Stimulated activated CD8-positive, alpha-beta memory T cell treated with anti-CD3 and anti-CD28 coated beads, Interleukin-7, amount 100 ng/mL, for 4 hours (primary cell): ENCODE results near the gene ZBTB32.

ENCODE experiments used
- DNase-seq, 2 donors: peaks; one replicate each; pipeline ENCODE4 v3.0.0-alpha.2; 2020; ENCODE audit warnings: low read depth in 2 of 2

ZBTB32 gene

DNA sequence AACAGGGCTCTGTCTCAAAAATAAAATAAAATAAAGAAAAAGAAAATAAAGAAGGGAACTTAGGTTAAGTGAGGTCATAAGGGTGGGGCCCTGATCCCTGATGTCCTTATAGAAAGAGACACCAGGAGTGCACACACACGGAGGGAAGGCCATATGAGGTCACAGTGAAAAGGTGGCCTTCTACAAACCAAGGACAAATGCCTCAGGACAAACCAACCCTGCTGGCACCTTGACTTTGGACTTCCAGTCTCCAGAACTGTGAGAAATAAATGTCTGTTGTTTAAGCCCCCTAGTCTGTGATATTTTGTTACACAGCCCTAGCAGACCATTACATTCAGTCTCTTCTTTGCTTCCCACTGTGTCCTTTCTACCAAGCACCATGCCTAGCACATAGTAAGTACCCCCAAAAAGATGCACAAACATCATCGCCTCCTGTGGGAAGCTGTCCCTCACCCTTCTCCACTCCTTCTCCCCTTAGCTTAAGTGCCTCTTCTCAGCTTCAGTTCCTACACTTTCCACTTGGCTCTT is 8.4 kb upstream of the ZBTB32 start:
- no peak for DNase-seq

DNA sequence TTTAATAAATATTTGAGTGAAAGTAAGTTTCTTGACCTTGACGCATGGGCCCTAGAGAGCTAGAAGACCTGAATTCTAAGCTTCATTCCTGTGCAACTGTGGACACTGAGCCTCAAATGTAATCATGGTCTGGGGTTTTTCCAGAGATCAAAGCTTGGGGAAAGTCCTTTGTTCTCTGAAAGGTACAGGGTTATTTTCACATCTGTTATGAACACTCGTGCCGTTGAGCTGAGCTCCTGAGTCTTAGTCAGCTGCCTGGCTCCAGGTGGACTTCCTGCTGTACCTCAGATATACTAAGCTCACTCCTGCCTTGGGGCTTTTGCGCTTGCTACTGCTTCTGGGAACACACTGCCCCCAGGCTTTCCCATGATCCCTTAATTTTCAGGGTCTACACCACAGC is 7.5 kb upstream of the ZBTB32 start:
- no peak for DNase-seq

GRCh38 chr19:35702223-35703012 is 1.9 kb upstream of the ZBTB32 start:
- peak; percentile 90 to 93 for DNase-seq

DNA sequence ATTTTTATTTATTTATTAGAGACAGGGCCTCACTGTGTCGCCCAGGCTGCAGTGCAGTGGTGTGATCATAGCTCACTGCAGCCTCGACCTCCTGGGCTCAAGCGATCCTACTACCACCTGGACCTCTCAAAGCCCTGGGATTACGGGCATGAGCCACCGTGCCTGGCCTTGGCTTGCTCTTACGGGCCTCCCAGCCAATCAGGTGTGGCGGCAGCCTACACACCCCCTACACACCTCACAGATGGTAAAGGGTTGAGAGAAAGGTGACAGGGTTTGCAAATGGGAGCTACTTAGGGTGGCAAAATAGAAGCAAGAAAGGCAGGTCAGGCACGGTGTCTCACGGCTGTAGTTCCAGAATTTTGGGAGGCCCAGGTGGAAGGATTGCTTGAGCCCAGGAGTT is 1.0 kb upstream of the ZBTB32 start:
- no peak for DNase-seq

DNA sequence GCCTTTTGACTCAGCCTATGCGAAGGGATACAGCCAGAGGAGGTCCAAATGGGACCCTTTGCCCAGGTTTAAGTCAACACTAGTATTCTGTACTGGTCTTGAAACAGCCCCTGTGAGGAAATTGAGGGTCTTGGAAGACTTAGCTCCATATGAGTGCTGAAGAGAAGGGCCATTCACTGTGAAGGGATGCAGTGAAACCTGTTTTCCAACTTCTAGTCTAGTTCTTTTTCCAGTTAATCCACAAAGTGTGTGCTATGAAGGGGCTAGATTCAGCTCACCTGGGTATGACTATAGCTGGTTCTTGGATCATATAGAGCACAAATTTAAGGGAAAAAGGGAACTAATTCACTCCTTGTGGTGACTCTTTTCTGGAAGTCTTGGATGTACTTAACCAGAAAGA is 4.0 kb downstream of the ZBTB32 start:
- DNase-seq, result no peak

DNA sequence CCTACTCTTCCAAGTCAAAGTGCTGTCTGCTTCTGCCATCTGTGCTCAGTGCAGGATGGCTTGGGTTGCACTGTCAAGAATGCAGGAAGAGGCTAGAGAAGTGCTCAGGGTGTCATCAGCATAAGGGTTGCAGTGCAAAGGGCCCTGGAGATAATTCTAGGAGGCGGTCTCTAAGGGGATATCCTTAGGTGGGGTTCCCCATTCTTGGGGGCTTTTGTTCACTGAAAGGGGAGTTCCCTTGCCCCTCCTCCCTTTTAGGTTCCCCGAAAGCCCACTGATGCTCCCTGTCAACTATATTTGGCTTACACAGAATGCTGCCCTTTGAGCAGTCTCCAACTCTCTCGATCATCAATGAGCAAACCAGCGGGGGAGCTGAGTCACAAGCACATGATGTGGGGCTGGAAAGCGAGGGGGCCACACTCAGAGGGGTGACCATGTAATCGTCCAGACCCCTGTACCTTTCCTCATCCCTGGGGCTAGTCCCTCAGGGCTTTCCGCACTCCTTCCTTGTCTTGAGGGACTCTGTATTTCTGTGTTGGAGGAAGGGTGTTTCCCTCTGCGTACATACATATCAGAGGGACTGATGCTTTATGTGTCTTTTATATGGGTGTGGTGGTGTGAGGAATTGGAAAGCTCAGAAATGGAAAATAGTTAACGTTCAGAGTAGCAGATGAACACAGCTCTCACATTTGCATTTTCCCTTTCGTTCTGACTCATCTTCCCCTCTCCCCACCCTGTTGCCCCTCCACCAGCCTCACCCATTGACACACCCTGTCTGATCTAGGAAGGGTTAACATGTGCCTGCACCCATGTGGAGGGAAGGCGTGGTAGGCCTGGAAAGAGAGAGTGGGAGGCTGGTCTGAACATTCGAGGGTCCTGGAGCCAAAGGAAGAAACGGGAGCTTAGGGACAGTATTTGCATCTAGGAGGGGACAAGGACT is 6.7 kb downstream of the ZBTB32 start:
- peak; percentile 57 to 72 for DNase-seq

DNA sequence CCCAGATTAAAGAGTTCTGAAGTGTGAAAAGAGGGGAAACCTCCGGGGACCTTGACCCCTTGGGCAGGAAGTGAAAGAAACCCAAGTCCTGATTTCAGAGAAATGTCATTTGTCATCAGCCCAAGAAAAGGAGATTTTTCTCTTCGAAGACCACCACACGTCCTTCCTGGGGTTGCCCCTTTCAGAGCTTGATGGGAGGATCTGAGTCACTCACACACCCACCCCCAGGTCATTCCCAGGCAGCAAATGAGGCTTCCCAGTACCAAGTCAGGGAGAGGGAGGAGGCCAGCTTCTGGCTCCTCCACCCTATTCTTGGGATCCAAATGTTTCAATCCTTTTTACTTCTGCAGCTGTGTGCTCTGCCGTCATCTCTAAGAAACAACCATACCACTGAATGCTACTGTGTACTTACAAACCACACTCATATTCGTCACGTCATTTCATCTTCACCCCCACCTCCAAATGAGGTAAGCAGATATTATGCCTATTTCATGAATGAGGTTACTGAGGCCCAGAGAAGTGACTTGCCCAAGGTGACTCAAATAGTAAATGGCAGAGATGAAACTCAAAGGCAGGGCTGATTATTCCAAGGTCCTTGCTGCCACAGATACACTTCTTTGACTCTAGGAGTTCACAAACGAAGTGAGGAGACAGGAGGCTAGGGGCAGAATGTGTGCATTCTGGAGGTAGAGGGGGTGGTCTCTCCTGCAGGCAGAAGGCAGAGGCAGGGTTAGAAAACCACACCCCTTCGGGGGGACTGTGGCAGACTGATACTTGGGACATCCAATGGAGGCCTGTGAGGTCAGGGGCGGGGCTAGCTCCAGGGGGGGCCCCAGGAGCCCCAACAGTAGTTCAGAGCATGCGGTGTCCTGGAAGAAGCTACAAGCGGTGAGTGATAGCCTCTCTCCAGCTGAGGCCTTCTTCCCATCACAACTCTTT is 8.5 kb downstream of the ZBTB32 start:
- peak; percentile 70 to 73 for DNase-seq

GRCh38 chr19:35713506-35713850 is 9.1 kb downstream of the ZBTB32 start:
- DNase-seq, result no peak

GRCh38 chr19:35713904-35714495 is 9.6 kb downstream of the ZBTB32 start:
- no peak for DNase-seq

GRCh38 chr19:35714601-35715354 is 10.4 kb downstream of the ZBTB32 start:
- DNase-seq, result no peak

GRCh38 chr19:35715355-35715809 is 11.0 kb downstream of the ZBTB32 start:
- no peak for DNase-seq

GRCh38 chr19:35715981-35716800 is 11.8 kb downstream of the ZBTB32 start:
- DNase-seq, result no peak

DNA sequence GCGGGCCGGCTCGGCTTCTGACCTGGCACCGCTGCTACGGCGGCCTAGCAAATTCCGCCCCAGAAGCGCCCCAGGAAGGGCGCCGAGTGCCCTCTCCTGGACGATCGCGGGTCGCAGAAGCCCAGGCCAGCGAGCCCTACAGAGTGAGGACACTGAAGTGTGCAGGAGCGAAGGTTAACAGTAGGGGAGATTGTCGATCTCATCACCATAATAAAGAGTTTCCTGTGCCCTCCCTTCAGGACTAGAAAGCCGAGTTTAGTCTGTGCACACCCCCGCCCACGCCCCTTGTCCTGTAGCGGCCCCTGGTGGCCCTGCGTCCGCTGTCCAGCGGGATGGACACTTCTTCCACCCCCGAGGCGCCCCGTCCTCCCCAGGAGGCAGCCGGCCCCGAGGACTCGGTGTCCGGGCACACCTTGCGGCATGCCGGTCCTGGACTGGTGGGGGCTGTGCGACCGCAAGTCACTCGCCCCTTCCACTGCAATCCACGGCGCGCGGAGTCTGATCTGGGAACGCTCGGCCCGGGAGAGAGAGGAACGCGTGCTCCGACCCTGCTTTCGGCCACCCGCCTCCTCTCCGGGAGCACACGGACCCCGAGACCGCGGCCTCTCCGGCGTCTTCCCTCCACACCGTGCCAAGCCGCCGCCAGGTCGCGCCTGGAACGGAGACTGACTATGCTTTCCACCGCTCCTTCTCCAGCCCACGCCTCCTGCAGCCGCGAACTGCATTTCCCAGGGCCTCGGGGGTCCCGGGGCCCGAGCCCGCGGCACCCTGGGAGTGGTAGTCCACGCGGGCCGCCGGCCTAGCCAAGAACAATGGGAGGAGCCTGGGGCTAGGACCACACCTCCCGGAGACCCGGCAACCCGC is 12.7 kb downstream of the ZBTB32 start:
- peak; percentile 93 to 97 for DNase-seq

DNA sequence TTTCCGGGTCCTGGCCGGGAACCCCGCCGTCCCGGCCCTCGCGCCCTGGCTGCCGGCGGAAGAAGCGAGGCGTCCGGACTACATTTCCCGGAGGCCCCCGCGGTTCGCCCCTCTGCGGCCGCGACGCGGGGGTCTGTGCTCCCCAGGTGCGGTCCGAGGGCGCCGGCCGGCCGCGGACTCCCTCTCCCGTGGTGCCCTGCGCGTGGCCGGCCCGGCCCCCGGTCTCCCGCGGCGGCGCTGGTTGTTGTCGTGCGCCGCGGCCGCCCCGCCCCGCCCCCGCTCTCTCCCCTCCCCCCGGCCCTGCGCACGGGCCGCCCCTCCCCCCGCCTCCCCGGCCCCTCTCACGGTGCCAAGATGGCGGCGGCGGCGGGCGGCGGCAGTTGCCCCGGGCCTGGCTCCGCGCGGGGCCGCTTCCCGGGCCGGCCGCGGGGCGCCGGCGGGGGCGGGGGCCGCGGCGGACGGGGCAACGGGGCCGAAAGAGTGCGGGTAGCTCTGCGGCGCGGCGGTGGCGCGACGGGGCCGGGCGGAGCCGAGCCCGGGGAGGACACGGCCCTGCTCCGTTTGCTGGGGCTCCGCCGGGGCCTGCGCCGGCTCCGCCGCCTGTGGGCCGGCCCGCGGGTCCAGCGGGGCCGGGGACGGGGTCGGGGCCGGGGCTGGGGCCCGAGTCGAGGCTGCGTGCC is 13.4 kb downstream of the ZBTB32 start, which contains the start of gene KMT2B:
Gene KMT2B, plus strand, starts transcription at position 339 of the 680 bp plus-strand sequence. Its CDS starts 16 bp downstream, at position 355.
- DNase-seq, result no peak

GRCh38 chr19:35718345-35719041 is 14.1 kb downstream of the ZBTB32 start:
- peak in 1 of 2 donors; percentile 73 for DNase-seq

DNA sequence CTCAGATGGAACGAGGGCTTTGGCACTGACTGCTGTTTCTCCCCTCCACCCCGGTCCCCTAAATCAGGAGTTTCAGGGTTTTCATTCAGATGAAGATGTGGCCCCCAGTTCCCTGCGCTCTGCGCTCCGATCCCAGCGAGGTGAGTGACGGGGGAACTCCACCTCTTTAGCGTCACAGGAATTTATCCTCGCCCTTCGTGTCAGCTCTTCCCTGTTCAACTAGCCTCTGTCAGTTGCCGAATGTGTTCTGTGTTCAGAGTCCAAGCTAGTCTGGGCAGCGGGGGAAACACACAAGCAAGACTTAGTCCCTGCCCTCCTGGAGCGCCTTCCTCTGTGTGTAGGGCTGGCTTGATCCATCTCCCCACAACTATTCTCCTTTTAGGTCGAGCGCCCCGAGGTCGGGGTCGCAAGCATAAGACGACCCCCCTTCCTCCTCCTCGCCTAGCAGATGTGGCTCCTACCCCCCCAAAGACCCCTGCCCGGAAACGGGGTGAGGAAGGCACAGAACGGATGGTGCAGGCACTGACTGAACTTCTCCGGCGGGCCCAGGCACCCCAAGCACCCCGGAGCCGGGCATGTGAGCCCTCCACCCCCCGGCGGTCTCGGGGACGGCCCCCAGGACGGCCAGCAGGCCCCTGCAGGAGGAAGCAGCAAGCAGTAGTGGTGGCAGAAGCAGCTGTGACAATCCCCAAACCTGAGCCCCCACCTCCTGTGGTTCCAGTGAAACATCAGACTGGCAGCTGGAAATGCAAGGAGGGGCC is 15.2 kb downstream of the ZBTB32 start:
- DNase-seq, result no peak
